ENCODE results near the gene PAX7. TPM values are rescaled to one million over a fixed set of nuclear protein-coding genes. Genes with fewer than 3 reads are reported as not detected.

Gene PAX7
- total and polyA plus RNA-seq, 12 donors = not detected

DNA sequence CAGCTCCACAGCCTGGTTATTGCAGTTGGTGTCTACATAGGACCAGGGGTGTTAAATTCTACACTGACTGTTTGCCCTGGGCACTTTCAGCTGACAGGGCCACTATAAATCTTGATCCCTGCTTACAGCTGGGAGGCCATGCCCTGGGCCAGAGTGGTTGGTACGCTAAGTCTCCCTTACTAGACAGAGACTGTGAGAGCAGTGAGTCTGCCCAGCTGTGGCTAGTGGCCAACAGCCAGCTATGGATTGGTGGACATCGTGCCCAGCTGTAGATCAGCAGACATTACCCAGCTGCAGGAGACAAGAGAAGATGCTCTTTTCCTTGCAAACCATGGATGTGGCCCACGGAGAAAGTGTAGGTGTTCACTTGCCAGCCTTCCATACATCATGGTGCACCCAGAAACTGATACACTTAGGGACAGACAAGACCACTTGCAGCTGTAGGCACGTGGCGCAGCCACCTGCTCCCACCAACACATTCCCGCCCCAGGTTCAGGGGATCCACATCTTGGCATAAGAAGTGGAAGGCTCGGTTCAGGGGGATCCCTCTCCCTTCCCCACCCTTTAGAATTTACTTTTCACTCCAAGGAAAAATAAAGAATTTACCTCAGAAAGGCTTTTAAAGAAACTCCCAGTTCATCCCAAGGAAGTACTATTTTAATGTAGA is 16.4 kb upstream of the PAX7 start:
- H3K27ac ChIP-seq = no peak overlapping the region
- DNase-seq = no peak
- H3K27me3 ChIP-seq = peaks cover 0 to 80% (median 66%) of the 10 kb centered on the region in 7 donors
- no peaks in the 10 kb centered on the region for H3K4me1 ChIP-seq
- no peaks in the 10 kb centered on the region for H3K9me3 ChIP-seq
- intact Hi-C loops (cut with DNase I) = no loop called here
- H3K36me3 ChIP-seq = no peaks in the 10 kb centered on the region
- TF ChIP-seq, protein P1, sequence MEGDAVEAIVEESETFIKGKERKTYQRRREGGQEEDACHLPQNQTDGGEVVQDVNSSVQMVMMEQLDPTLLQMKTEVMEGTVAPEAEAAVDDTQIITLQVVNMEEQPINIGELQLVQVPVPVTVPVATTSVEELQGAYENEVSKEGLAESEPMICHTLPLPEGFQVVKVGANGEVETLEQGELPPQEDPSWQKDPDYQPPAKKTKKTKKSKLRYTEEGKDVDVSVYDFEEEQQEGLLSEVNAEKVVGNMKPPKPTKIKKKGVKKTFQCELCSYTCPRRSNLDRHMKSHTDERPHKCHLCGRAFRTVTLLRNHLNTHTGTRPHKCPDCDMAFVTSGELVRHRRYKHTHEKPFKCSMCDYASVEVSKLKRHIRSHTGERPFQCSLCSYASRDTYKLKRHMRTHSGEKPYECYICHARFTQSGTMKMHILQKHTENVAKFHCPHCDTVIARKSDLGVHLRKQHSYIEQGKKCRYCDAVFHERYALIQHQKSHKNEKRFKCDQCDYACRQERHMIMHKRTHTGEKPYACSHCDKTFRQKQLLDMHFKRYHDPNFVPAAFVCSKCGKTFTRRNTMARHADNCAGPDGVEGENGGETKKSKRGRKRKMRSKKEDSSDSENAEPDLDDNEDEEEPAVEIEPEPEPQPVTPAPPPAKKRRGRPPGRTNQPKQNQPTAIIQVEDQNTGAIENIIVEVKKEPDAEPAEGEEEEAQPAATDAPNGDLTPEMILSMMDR (IDR thresholded peaks at IDR 0.05) = no peak
- no peak overlapping the region for H3K4me3 ChIP-seq
- ATAC-seq = no peak
- WGBS, 2 donors = 66 to 70% methylated on average over 7 of the region's 7 CpGs

- TF ChIP-seq, protein P1 (IDR thresholded peaks at IDR 0.05) = no peak
- ATAC-seq = no peak
- no peaks in the 10 kb centered on the region for H3K36me3 ChIP-seq
- intact Hi-C loops (cut with DNase I) = no loop called here
- 60 to 64% methylated on average over 10 of the region's 10 CpGs for WGBS, 2 donors
- peaks cover 3 to 82% (median 69%) of the 10 kb centered on the region in 7 donors for H3K27me3 ChIP-seq
- H3K27ac ChIP-seq = no peak overlapping the region
- H3K4me3 ChIP-seq = no peak overlapping the region
- no peak for DNase-seq
- no peaks in the 10 kb centered on the region for H3K4me1 ChIP-seq
- H3K9me3 ChIP-seq = no peaks in the 10 kb centered on the region
Measured at GRCh38 chr1:18618546-18619466, 11.8 kb upstream of the PAX7 start.

DNA sequence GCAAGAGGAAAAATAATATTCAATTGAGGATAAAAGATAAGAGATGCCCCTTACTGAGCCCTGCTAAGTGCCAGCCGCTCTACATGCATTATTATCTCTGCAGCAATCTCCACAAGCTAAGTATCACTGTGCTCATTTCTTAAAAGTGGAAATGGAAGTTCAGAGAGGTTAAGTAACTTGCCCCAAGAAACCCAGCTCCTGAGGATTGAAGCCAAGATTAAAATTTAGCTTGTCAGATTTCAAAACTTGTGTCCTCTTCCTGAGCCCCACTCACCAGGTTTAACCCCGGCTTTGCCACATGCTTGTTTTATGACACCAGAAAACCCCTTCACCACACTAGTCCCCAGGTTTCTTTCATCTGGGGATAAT is 11.2 kb upstream of the PAX7 start:
- H3K9me3 ChIP-seq = no peaks in the 10 kb centered on the region
- H3K4me3 ChIP-seq = no peak overlapping the region
- intact Hi-C loops (cut with DNase I) = no loop called here
- H3K4me1 ChIP-seq = no peaks in the 10 kb centered on the region
- H3K27ac ChIP-seq = no peak overlapping the region
- H3K27me3 ChIP-seq = peaks cover 3 to 82% (median 69%) of the 10 kb centered on the region in 7 donors
- DNase-seq (no peak), ATAC-seq (no peak)
- H3K36me3 ChIP-seq = no peaks in the 10 kb centered on the region
- 54 to 60% methylated on average over 2 of the region's 2 CpGs for WGBS, 2 donors
- TF ChIP-seq, protein P1 (IDR thresholded peaks at IDR 0.05) = no peak

DNA sequence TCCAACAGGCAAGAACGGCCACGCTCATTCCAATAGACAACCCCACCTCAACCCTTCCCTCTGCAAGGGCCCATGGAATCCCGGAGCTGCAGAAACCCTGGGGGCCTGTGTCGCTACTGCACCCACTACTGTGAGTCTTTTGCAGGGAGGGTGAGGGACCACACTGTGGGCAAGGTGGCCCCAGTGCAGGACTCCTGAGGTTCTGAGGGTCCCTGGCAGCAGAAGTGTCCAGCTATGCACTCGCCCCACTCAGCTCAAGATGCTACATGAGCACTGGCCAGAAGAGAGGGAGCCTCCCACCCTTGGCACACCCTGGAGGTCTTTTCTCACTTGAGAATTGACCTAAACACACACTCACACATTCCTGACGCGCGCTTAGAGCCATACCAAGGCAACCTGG is 2.1 kb upstream of the PAX7 start:
- DNase-seq (no peak), ATAC-seq (no peak)
- Histone ChIP-seq H3K36me3 (no peaks in the 10 kb centered on the region), H3K27me3 (peaks cover 15 to 100% (median 98%) of the 10 kb centered on the region in 7 donors), H3K9me3 (no peaks in the 10 kb centered on the region), H3K27ac (no peak overlapping the region), H3K4me1 (peaks cover 0 to 18% (median 9%) of the 10 kb centered on the region in 9 donors), H3K4me3 (no peak overlapping the region)
- intact Hi-C loops (cut with DNase I) = no loop called here
- TF ChIP-seq, protein P1 (IDR thresholded peaks at IDR 0.05) = no peak
- 69 to 72% methylated on average over 8 of the region's 8 CpGs for WGBS, 2 donors
